ENCODE measurements around the gene WDR64. TPM values are rescaled to one million over a fixed set of nuclear protein-coding genes. Genes with fewer than 3 reads are reported as not detected.

Gene WDR64
- total and polyA plus RNA-seq, 2 of the 13 experiments (the other 11 are each of a cell fraction or from before 2014, with no cell fraction given): not detected

DNA sequence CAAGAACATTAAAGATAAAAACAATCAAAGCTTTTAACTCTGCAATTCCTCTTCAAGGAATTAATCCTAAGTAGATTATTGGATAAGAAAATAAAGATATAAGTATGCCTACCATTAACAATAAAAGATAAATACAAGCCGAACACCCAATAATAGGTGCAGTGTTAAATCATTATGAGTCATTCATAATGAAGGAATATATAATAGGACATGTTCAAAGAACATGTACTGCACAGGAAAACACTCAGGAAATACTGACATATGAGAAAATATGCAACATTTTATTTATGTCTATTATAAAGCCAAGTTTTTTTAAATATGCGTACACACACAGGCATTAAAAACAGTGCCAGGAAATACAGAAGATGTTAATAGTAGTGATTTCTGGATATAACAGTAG, 184.9 kb downstream of the WDR64 start (continued):
- TF ChIP-seq JDP2 (CRISPR knock-in tag; IDR thresholded peaks at IDR 0.05; ENCODE audit: borderline replicate concordance) (no peak), ZNF335 (CRISPR knock-in tag; IDR thresholded peaks at IDR 0.05) (no peak), IKZF4 (CRISPR knock-in tag; IDR thresholded peaks at IDR 0.05; ENCODE audit: borderline replicate concordance, low read depth, not compliant biosample characterization) (no peak), ZNF510 (CRISPR knock-in tag; IDR thresholded peaks at IDR 0.05; ENCODE audit: low read depth) (no peak), KAT2B (IDR thresholded peaks at IDR 0.05; ENCODE audit: borderline replicate concordance, low read depth, low read length) (no peak)
- TF ChIP-seq, protein P1, sequence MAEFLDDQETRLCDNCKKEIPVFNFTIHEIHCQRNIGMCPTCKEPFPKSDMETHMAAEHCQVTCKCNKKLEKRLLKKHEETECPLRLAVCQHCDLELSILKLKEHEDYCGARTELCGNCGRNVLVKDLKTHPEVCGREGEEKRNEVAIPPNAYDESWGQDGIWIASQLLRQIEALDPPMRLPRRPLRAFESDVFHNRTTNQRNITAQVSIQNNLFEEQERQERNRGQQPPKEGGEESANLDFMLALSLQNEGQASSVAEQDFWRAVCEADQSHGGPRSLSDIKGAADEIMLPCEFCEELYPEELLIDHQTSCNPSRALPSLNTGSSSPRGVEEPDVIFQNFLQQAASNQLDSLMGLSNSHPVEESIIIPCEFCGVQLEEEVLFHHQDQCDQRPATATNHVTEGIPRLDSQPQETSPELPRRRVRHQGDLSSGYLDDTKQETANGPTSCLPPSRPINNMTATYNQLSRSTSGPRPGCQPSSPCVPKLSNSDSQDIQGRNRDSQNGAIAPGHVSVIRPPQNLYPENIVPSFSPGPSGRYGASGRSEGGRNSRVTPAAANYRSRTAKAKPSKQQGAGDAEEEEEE (CRISPR knock-in tag; IDR thresholded peaks at IDR 0.05; ENCODE audit: borderline replicate concordance): no peak
- TF ChIP-seq, protein P2, sequence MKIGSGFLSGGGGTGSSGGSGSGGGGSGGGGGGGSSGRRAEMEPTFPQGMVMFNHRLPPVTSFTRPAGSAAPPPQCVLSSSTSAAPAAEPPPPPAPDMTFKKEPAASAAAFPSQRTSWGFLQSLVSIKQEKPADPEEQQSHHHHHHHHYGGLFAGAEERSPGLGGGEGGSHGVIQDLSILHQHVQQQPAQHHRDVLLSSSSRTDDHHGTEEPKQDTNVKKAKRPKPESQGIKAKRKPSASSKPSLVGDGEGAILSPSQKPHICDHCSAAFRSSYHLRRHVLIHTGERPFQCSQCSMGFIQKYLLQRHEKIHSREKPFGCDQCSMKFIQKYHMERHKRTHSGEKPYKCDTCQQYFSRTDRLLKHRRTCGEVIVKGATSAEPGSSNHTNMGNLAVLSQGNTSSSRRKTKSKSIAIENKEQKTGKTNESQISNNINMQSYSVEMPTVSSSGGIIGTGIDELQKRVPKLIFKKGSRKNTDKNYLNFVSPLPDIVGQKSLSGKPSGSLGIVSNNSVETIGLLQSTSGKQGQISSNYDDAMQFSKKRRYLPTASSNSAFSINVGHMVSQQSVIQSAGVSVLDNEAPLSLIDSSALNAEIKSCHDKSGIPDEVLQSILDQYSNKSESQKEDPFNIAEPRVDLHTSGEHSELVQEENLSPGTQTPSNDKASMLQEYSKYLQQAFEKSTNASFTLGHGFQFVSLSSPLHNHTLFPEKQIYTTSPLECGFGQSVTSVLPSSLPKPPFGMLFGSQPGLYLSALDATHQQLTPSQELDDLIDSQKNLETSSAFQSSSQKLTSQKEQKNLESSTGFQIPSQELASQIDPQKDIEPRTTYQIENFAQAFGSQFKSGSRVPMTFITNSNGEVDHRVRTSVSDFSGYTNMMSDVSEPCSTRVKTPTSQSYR (CRISPR knock-in tag; IDR thresholded peaks at IDR 0.05; ENCODE audit: borderline replicate concordance): no peak

DNA sequence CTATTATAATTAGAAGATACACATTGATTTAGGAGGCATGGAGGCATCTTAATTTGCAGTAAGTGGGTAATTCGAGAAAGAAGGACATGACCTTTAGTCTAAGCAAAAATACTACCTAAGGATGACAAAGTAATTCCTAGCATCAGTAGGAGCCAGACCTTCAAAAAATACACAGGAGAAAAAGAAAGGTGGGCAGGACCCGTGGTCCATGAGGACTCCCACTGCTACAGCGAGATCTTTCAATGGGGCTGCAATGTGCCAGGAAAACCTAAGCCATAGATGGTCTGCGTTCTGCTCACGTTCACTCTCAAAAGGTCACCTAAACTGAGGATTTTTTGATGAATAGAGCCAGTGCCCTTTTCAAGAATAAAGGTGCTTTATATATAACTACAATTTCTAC, 185.3 kb downstream of the WDR64 start:
- no TSS peak for BruUV-seq (replicated peaks)

More for the DNA sequence above, 185.3 kb downstream of the WDR64 start:
- ATAC-seq (no peak), FAIRE-seq (no peak), DNase-seq (ENCODE audit: low spot score) (no peak)
- no peaks in the 10 kb centered on the region for H3K36me3 ChIP-seq (replicated peaks in 1 of 2; ENCODE audit: control insufficient read depth in 1 of 2, insufficient read depth in 2 of 2, low read length in 2 of 2)
- ChIA-PET POLR2A (no interaction called here), CTCF (ENCODE audit: low intra/inter-chr PET ratio, low total read pairs) (no interaction called here)
- WGBS (ENCODE audit: low lambda C conversion rate): 55% methylated on average over 5 of the region's 5 CpGs
- no peak overlapping the region for H3K4me2 ChIP-seq (ENCODE audit: low read depth, low read length)
- H3K4me1 ChIP-seq (ENCODE audit: insufficient read depth, low read length): peaks cover 7% of the 10 kb centered on the region; the same call in 1 of the 2 replicates
- H3K9ac ChIP-seq (ENCODE audit: insufficient read depth, low read depth, low read length): no peak overlapping the region
- H3K27me3 ChIP-seq (ENCODE audit: control insufficient read depth in 1 of 2, insufficient read depth in 2 of 2, low read length in 2 of 2): no peaks in the 10 kb centered on the region; a peak in 1 of 5 replicates
- no peak overlapping the region for H3K27ac ChIP-seq (ENCODE audit: extremely low read length, insufficient read depth, low read length)
- intact Hi-C loops (cut with micrococcal nuclease; ENCODE audit: unreplicated experiment): no loop called here
- no peak overlapping the region for H3K4me3 ChIP-seq (replicated peaks in 1 of 3; ENCODE audit: insufficient read depth in 1 of 3, low read depth in 2 of 3, low read length in 3 of 3)
- in situ Hi-C loops (cut with HindIII; ENCODE audit: extremely low pct_ligation_motif_present, low pct_unique_long_range_greater_than_20kb): loop anchor here (5.0 kb wide), 2 partner anchors 225 to 305 kb away; partner anchors contain the start of gene KMO
- no peaks in the 10 kb centered on the region for H3K9me3 ChIP-seq (ENCODE audit: low read length)
- no peak overlapping the region for H2AFZ ChIP-seq (ENCODE audit: low read length)
- TF ChIP-seq ZNF839 (CRISPR knock-in tag; IDR thresholded peaks at IDR 0.05; ENCODE audit: borderline replicate concordance) (no peak), ZBTB38 (CRISPR knock-in tag; IDR thresholded peaks at IDR 0.05) (no peak), CEBPG (CRISPR knock-in tag; IDR thresholded peaks at IDR 0.05) (no peak), ETV6 (CRISPR knock-in tag; conservative IDR thresholded peaks at IDR 0.05) (no peak), ZFP82 (CRISPR knock-in tag; IDR thresholded peaks at IDR 0.05; ENCODE audit: borderline replicate concordance) (no peak)
- TF ChIP-seq, protein P3, sequence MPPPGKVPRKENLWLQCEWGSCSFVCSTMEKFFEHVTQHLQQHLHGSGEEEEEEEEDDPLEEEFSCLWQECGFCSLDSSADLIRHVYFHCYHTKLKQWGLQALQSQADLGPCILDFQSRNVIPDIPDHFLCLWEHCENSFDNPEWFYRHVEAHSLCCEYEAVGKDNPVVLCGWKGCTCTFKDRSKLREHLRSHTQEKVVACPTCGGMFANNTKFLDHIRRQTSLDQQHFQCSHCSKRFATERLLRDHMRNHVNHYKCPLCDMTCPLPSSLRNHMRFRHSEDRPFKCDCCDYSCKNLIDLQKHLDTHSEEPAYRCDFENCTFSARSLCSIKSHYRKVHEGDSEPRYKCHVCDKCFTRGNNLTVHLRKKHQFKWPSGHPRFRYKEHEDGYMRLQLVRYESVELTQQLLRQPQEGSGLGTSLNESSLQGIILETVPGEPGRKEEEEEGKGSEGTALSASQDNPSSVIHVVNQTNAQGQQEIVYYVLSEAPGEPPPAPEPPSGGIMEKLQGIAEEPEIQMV (CRISPR knock-in tag; IDR thresholded peaks at IDR 0.05; ENCODE audit: low read depth): no peak
- H3K79me2 ChIP-seq (ENCODE audit: insufficient read depth, low read length): no peaks in the 10 kb centered on the region
- no peaks in the 10 kb centered on the region for H4K20me1 ChIP-seq (ENCODE audit: insufficient read depth, low read length)
